Caco-2 (cell line): Measurements from ENCODE around the gene AGBL3. TPM values are rescaled to one million over a fixed set of nuclear protein-coding genes. Genes with fewer than 3 reads are reported as not detected.

Source experiments
- BruUV-seq: library from RNA; stranded (reverse); fragments of 400-500 nt; replicated peaks from 2 replicates; lab custom pipeline; 2021; lab: Mats Ljungman, UMichigan
- CTCF ChIA-PET: fragments of 300-600 bp; sonication (Branson Sonifier 250); formaldehyde crosslinking; loops from one replicate; lab custom pipeline; 2022; ENCODE audit warnings: antibody characterized with exemption; lab: Charles Lee
- POLR2A ChIA-PET: fragments of 300-600 bp; sonication (Branson Sonifier 250); formaldehyde crosslinking; loops from one replicate; lab custom pipeline; 2022; ENCODE audit warnings: antibody characterized with exemption; lab: Charles Lee
- DNase-seq, 2 experiments: peaks; one replicate each; pipeline versions ENCODE4 v3.0.0 to v3.0.0-alpha.2; 2020 to 2022
- H3K27me3 ChIP-seq: replicated peaks from 2 replicates; pipeline ENCODE4 v1.6.0; 2011; ENCODE audit warnings: low read length; ENCODE audit not compliant: control insufficient read depth, insufficient read depth
- H3K36me3 ChIP-seq: 2 replicates; pipeline ENCODE4 v1.5.1; 2011; ENCODE audit warnings: low read length; ENCODE audit not compliant: control insufficient read depth, insufficient read depth
- H3K4me1 ChIP-seq: fragments of 250-450 bp; sonication (Bioruptor Pico); 2 replicates; pipeline ENCODE4 v1.5.1; 2020; ENCODE audit warnings: mild to moderate bottlenecking
- H3K4me3 ChIP-seq: 2 replicates; pipeline ENCODE4 v1.5.1; 2011; ENCODE audit warnings: low read depth, mild to moderate bottlenecking, control low read depth, low read length
- H3K9me3 ChIP-seq: fragments of 250-450 bp; sonication (Bioruptor Pico); 2 replicates; pipeline ENCODE4 v1.5.1; 2020; ENCODE audit warnings: mild to moderate bottlenecking, moderate library complexity
- H3K27ac Mint-ChIP-seq: one replicate; pipeline ENCODE4 v1.8.0; 2022; ENCODE audit warnings: mixed read lengths; ENCODE audit not compliant: unreplicated experiment
- H3K27me3 Mint-ChIP-seq: one replicate; pipeline ENCODE4 v1.8.0; 2022; ENCODE audit warnings: mixed read lengths; ENCODE audit not compliant: insufficient read depth, unreplicated experiment
- H3K36me3 Mint-ChIP-seq: one replicate; pipeline ENCODE4 v1.8.0; 2022; ENCODE audit warnings: mild to moderate bottlenecking, mixed read lengths; ENCODE audit not compliant: insufficient read depth, unreplicated experiment
- H3K4me1 Mint-ChIP-seq: one replicate; pipeline ENCODE4 v1.8.0; 2022; ENCODE audit warnings: low read depth, mixed read lengths; ENCODE audit not compliant: unreplicated experiment
- H3K4me3 Mint-ChIP-seq: one replicate; pipeline ENCODE4 v1.8.0; 2022; ENCODE audit warnings: mild to moderate bottlenecking, moderate library complexity, mixed read lengths; ENCODE audit not compliant: unreplicated experiment
- H3K9me3 Mint-ChIP-seq: one replicate; pipeline ENCODE4 v1.8.0; 2022; ENCODE audit warnings: mixed read lengths; ENCODE audit not compliant: unreplicated experiment
- CTCF ChIP-seq, 2 experiments: fragments of 200-600 bp in 1 of 2; IDR thresholded peaks; 1 replicate in 1 of 2; 2 replicates in 1 of 2; pipeline versions ENCODE4 v1.5.1 to v1.8.0; 2011 to 2022; ENCODE audit warnings: antibody characterized with exemption in 1 of 2, control low read depth in 1 of 2, inconsistent platforms in 1 of 2, low read depth in 1 of 2, low read length in 1 of 2, mild to moderate bottlenecking in 1 of 2, moderate library complexity in 1 of 2; ENCODE audit not compliant: insufficient read depth in 1 of 2, severe bottlenecking in 1 of 2, unreplicated experiment in 1 of 2
- intact Hi-C: fragments of 100-400 bp; cut with micrococcal nuclease; formaldehyde crosslinking; loops from one replicate; pipeline ENCODE4 v1.10.0; 2022; ENCODE audit not compliant: unreplicated experiment
- total RNA-seq: library from RNA; stranded (reverse); gene quantifications from 2 replicates; pipeline ENCODE4 v1.2.3, GENCODE V29; 2022

The AGBL3 gene
- total RNA-seq, 1 experiment from 2014 or later = 6.1 TPM

- peaks cover 29% of the 10 kb centered on the region for H3K9me3 ChIP-seq
- H3K27me3 Mint-ChIP-seq = no peaks in the 10 kb centered on the region
- ChIA-PET CTCF (no interaction called here), POLR2A (no interaction called here)
- no peaks in the 10 kb centered on the region for H3K36me3 ChIP-seq
- no peak overlapping the region for H3K27ac Mint-ChIP-seq
- TF ChIP-seq CTCF (IDR thresholded peaks at IDR 0.05; ENCODE audit: insufficient read depth in 1 of 2, low read depth in 1 of 2, low read length in 1 of 2, severe bottlenecking in 1 of 2, unreplicated experiment in 1 of 2) = no peak
- H3K9me3 Mint-ChIP-seq = peaks cover 18% of the 10 kb centered on the region
- H3K36me3 Mint-ChIP-seq = no peaks in the 10 kb centered on the region
- peak in 1 of 2 experiments; percentile 66 for DNase-seq
- no peak overlapping the region for H3K4me3 Mint-ChIP-seq
- no TSS peak for BruUV-seq
- H3K4me1 Mint-ChIP-seq = peaks cover 7% of the 10 kb centered on the region
- H3K27me3 ChIP-seq = no peaks in the 10 kb centered on the region
- intact Hi-C loops = no loop called here
- 0 out of 2 replicates have a peak, but pooled peaks cover 6% of the 10 kb centered on the region for H3K4me1 ChIP-seq
- no peak overlapping the region for H3K4me3 ChIP-seq
Measured at GRCh38 chr7:135177028-135177696, 190.9 kb downstream of the AGBL3 start.

DNA sequence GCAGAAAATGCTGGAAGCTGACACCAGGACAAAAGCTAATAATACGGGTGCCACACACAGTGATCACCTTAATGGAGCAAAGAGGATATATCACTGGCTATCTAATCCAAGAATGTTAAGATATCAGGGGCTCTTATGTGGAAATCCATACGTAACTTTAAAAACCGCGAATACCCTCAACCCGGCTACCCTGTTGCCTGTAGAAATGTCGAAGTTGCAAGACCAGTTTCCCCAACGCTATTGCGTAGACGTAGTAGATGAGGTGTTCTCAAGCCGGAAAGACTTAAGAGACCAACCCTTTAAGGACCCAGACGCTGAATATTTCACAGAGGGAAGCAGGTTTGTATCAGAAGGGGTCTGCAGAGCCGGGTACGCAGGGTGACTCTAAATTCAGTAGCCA is 192.1 kb downstream of the AGBL3 start:
- Histone ChIP-seq H3K4me3 (no peak overlapping the region), H3K9me3 (peaks cover 34% of the 10 kb centered on the region), H3K4me1 (0 out of 2 replicates have a peak, but pooled peaks cover 6% of the 10 kb centered on the region), H3K36me3 (no peaks in the 10 kb centered on the region; the same call in 1 of the 2 replicates), H3K27me3 (no peaks in the 10 kb centered on the region)
- CTCF ChIA-PET = no interaction called here
- intact Hi-C loops = no loop called here
- no peak overlapping the region for H3K27ac Mint-ChIP-seq
- H3K9me3 Mint-ChIP-seq = peaks cover 19% of the 10 kb centered on the region
- POLR2A ChIA-PET = no interaction called here
- TF ChIP-seq CTCF (IDR thresholded peaks at IDR 0.05; ENCODE audit: insufficient read depth in 1 of 2, low read depth in 1 of 2, low read length in 1 of 2, severe bottlenecking in 1 of 2, unreplicated experiment in 1 of 2) = no peak
- BruUV-seq = no TSS peak
- H3K4me3 Mint-ChIP-seq = no peak overlapping the region
- no peaks in the 10 kb centered on the region for H3K27me3 Mint-ChIP-seq
- no peak for DNase-seq
- H3K4me1 Mint-ChIP-seq = no peaks in the 10 kb centered on the region
- peaks cover 9% of the 10 kb centered on the region for H3K36me3 Mint-ChIP-seq

GRCh38 chr7:135179321-135179925 is 193.1 kb downstream of the AGBL3 start:
- ChIA-PET CTCF (no interaction called here), POLR2A (no interaction called here)
- BruUV-seq = no TSS peak
- peaks cover 29% of the 10 kb centered on the region for H3K9me3 Mint-ChIP-seq
- H3K9me3 ChIP-seq = peaks cover 34% of the 10 kb centered on the region
- no peak for TF ChIP-seq CTCF (IDR thresholded peaks at IDR 0.05; ENCODE audit: insufficient read depth in 1 of 2, low read depth in 1 of 2, low read length in 1 of 2, severe bottlenecking in 1 of 2, unreplicated experiment in 1 of 2)
- no peaks in the 10 kb centered on the region for H3K4me1 Mint-ChIP-seq
- no peak overlapping the region for H3K4me3 ChIP-seq
- H3K27me3 Mint-ChIP-seq = no peaks in the 10 kb centered on the region
- H3K27ac Mint-ChIP-seq = no peak overlapping the region
- no peak for DNase-seq
- intact Hi-C loops = no loop called here
- peaks cover 15% of the 10 kb centered on the region for H3K36me3 Mint-ChIP-seq
- no peaks in the 10 kb centered on the region; the same call in 1 of the 2 replicates for H3K36me3 ChIP-seq
- H3K4me3 Mint-ChIP-seq = no peak overlapping the region
- 0 out of 2 replicates have a peak, but pooled peaks cover 6% of the 10 kb centered on the region for H3K4me1 ChIP-seq
- no peaks in the 10 kb centered on the region for H3K27me3 ChIP-seq
